T-helper 1 cell (primary cell): ENCODE measurements around the gene PRKG1.
"Not testable (repeated sequence)": the region's sequence is repeated elsewhere in the genome, so short reads cannot be mapped to it uniquely, and the experiment has no call there.

ENCODE experiments used
- DNase-seq, 5 donors: peaks; one replicate each; pipeline ENCODE4 v3.0.0-alpha.2; 2012 to 2020

Gene PRKG1

GRCh38 chr10:51178634-51179033 lies 104.3 kb downstream of the PRKG1 start:
- no peak for DNase-seq

- no peak for DNase-seq
Measured at GRCh38 chr10:51180141-51180540, 105.9 kb downstream of the PRKG1 start.

DNA sequence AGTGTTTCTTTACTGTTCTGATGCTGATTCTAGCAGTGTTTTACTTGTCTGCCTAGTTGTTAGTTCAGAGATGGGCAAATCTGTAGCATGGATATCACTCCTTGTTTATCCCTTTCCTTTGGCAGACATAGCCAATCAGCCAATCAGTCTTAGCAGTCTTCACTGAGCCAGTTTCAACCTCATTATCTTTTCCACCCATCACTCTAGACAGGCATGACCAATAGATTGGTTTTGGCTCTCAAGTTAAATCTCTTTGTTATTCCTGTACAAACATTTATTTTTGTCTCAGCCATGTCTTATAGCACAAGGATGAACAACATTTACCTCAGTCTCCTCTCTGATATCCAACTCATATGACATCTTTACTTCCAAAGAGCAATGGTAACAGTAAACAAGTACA lies 109.5 kb downstream of the PRKG1 start:
- DNase-seq = no peak

GRCh38 chr10:51186361-51186760 lies 112.1 kb downstream of the PRKG1 start:
- no peak for DNase-seq

DNA sequence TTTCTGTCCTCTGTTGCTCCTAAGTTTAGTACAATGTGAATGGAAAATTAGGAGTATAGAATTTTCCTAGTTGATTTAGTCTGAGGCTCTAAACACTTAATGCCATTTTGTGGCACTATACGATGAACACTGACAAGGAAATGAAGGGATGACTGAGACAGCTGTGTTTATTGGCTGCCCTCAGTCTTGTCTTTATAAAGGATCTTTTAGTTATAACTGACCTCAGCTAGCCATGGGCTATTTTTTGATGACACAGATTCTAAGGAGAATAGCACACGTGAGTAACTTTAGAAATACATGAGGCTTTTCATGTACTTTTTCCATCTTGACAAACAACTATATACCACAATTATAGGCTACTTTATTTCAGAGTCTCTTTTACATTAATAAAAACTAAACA lies 113.7 kb downstream of the PRKG1 start:
- DNase-seq = no peak

- no peak for DNase-seq
Measured at GRCh38 chr10:51188866-51189265, 114.6 kb downstream of the PRKG1 start.

GRCh38 chr10:51196508-51197175 lies 122.4 kb downstream of the PRKG1 start:
- DNase-seq = no peak

DNA sequence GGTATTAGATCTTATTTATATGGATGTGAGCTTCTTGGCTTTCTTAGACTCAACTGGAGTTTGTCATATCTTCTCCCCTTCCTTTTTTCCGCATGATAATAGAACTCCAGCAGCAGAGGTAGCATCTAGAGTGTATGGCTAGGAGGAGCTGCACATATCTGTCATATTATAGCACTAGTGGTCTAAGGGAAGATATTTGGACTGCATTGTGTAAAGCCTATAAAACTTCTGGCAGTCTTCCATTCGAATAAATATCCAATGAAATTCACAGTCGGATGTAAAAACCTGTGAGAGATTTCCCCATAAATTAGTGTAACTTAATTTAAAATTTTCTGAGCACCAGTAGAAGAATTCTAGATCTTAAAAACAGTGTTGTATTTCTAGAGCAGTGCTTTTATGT lies 123.9 kb downstream of the PRKG1 start:
- no peak for DNase-seq

- no peak for DNase-seq
Measured at GRCh38 chr10:51201947-51202346, 127.7 kb downstream of the PRKG1 start.

DNA sequence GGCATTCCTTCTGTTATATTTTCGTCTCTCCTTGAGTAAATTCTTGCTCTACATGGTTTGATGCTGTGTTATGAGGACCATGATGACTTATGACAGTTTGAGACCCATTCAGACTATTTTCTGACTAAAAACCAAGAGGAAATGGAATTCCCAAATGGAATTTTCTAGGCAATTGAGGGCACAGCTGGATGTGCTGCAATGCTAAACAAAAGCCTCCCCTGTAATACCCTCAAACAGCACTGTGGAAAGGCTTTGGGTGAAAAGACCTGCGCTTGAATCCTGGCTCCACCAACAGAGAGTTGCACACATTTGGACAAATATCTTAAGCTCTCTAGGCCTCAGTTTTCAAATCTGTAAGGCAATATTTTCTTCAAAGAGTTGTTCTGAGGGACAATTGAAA lies 129.1 kb downstream of the PRKG1 start:
- no peak for DNase-seq

GRCh38 chr10:51204066-51204465 lies 129.8 kb downstream of the PRKG1 start:
- no peak for DNase-seq

- no peak for DNase-seq
Measured at GRCh38 chr10:51204701-51205100, 130.4 kb downstream of the PRKG1 start.

GRCh38 chr10:51206500-51206899 lies 132.2 kb downstream of the PRKG1 start:
- DNase-seq = no peak

DNA sequence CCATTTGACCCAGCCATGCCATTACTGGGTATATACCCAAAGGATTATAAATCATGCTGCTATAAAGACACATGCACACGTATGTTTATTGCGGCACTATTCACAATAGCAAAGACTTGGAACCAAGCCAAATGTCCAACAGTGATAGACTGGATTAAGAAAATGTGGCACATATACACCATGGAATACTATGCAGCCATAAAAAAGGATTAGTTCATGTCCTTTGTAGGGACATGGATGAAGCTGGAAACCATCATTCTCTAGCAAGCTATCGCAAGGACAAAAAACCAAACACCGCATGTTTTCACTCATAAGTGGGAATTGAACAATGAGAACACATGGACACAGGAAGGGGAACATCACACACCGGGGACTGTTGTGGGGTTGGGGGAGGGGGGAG lies 138.7 kb downstream of the PRKG1 start:
- DNase-seq = not testable (repeated sequence)

DNA sequence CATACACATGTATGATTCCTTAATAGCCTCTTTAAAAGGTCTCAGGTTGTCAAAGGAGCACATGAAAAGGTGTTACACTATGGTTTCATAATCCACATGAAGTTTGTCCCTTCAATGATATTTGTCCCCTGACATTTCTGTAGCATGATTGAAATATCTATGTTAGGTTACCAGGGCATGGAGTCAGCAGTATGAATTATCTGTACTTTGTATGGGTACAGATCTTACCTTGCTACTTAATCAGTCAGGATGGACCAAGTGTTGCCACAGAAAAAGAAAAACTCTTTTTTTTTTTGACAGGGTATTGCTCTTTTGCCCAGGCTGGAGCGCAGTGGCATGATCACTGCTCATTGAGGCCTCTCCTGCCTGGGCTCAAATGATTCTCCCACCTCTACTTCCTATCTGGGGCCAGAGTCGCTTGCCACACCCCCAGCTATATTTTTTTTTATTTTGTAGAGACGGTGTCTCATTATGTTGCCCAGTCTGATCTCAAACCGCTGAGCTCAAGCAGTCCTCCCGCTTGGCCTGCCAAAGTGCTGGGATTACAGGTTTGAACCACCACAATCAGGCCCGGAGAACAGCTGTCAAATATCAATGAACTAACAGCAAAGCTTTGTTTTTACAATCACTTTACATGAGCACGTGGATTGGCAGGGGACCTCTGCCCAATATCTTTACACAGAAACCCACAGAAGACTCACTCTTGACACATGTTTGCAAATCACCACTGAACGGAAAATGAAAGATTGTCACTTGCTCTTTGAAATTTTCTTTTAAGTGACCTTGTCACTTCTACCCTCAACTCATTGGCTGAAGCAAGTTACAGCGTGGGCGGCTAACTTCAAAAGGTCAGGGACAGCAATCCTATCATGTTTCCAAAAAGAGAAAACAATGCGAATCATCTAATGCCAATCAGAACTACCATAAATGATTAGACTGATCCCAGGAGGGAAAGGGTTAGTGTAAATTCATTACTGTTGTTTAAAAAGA lies 140.2 kb downstream of the PRKG1 start:
- DNase-seq = no peak

DNA sequence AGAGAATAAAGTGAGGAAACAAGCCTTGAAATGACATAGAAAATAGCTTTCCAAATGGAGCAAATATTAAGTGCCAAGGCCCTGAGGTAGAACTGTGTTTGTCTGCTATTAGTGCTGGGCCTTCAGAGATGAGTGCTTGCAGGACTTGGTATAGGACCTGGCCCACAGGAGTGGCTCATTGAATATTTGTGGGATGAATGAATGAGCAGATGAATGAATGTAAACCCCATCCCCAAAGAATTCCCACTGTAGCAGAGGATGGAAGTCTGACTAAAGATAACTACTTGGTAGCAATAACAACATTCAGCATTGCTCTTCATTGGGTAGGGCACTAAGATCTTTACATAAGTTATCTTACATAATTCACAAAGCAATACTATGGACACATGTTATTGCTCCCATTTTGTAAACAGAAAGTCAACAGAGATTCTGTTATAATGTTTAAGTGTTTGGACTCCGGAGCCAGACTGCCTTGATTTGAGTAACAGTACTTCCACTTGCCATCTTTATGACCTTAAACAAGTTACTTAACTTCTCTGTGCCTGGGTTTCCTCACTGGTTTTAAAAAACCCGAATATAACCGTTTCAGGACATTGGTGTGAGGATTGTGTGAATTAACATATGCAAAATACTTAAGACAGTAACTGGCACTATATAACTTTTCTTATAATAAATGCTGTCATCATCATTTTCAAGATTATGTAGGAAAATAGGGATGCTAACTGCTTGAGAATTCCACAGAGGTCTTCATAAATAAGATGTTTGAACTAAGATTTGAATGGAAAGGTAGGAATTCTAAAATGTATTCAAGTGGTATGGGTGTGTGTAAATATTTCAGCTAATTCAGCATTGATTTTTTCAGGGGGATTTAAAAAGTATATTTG lies 141.9 kb downstream of the PRKG1 start:
- no peak for DNase-seq

GRCh38 chr10:51217505-51217904 lies 143.2 kb downstream of the PRKG1 start:
- DNase-seq = no peak

DNA sequence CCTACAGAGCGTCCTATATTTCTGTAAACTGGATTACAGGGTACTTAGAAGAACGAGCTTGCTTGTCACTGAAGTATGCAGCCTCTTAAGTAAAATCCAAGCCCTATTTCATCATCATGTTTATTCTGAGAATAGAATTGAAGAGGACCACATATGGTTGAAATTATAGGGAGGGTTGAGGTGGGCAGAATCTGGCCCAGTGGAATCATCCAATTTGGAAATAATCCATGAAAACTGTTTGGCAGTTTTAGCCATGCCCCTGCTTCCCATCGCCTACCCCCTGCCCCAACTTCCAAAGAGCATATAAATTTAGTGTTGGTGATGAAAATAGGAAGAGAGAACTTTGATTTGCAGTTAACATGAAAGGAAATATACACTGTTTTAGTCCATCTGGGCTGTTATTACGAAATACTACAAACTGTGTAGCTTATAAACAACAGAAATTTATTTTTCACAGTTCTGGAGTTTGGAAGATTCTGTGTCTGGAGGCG lies 150.4 kb downstream of the PRKG1 start:
- no peak for DNase-seq

- no peak for DNase-seq
Measured at GRCh38 chr10:51227897-51228713, 153.8 kb downstream of the PRKG1 start.

GRCh38 chr10:51228714-51229100 lies 154.4 kb downstream of the PRKG1 start:
- no peak for DNase-seq

- DNase-seq = no peak
Measured at GRCh38 chr10:51230887-51231585, 156.7 kb downstream of the PRKG1 start.
